GM12872 (cell line): Measurements from ENCODE around the gene DGKI.

Source experiments
- CTCF ChIP-seq: IDR thresholded peaks from 3 replicates; pipeline ENCODE4 v1.5.1; 2011; ENCODE audit warnings: low read depth, mild to moderate bottlenecking, low read length, moderate library complexity; ENCODE audit not compliant: insufficient read depth

The DGKI gene

GRCh38 chr7:137611606-137612005, 235.2 kb downstream of the DGKI start:
- no peak for TF ChIP-seq CTCF

DNA sequence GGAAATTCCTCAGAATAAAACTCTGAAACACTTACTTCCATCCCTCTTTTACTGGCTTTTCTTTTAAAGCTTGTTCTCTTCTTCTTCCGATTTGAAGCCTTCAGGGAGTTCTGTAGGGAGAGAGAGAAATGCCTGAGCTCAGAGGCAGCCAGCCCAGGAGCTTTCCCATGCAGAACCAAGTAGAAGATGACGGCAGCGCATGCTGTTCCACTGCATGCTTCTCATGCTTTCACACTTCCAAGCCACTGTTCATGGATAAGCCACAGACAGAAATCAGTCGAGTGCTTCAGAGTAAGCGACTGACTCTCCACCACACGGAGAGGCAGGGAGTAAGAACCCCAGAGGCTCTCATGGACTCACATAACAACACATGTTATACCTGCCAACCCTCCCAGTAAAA, 237.3 kb downstream of the DGKI start:
- no peak for TF ChIP-seq CTCF

- no peak; the same call in 2 of the 3 replicates for TF ChIP-seq CTCF
These were observed 240.6 kb downstream of the DGKI start for GRCh38 chr7:137606061-137606674.

DNA sequence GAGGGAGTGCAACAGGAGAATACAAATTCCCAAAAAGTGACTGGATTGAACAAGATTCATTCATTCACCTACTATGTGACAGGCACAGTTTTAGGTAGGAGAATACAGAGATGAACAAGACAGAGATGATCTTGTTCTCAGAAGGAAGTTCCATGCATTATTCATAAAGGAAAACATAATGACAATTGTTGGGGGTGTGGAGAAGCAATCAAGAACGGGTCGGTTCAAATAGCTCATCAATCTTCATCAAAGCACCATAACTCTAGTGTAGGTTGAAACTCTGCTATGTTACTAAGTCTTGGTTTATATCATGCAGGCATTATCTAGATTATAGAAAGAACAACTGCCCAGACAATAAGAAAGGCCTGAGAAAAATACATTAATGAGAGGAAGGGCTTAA, 243.7 kb downstream of the DGKI start:
- no peak for TF ChIP-seq CTCF

GRCh38 chr7:137601642-137602041, 245.1 kb downstream of the DGKI start:
- TF ChIP-seq CTCF = no peak

DNA sequence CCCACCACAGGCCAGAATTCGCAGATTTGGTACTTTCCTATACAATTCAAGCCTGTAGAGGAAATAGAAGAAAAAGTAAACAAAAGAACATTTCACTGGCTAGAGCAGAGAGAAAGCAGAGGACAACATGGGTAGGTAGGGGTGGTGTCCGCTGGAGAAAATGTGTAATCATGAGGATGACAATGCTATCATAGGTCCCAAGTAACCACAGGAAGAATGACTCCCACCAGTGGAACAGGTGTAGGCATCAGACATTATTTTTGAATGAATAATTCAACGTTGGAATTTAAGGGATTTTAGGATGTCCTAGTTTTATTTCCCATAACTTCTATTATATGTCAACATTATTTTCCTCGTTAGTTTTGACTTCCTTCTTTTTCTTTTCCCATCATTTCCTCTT, 248.9 kb downstream of the DGKI start:
- no peak for TF ChIP-seq CTCF

DNA sequence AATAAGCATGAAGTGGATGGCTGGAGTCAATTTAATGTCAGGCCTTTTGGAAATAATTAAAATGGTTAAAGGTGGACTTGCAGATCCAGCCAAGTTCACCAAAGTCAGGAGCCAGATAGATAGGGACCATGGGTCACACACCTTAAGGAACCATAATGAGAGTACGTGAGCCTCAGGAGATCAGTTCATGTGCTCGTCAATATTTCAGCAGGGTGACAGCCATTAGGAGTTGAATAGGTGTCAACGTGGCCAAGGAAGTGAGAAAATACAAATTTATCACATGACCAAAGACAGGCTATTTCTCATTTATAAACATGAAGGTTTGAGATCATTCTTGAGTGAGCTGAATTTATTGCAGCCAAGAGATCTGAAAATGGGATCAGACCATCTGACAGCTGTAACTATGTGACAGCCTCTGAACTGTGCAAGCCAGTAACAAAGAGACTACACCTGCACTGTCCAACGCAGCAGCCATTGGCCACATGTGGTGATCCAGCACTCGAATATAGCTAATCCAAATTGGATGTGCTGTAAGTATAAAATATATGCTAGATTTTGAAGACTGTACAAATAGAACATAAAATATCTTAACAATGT, 253.6 kb downstream of the DGKI start:
- no peak for TF ChIP-seq CTCF
